Measurements from ENCODE around the gene MTO1. TPM values are rescaled to one million over a fixed set of nuclear protein-coding genes. Genes with fewer than 3 reads are reported as not detected.
A peak's percentile ranks its signal among the peaks of the same experiment; 100 is the strongest.
"Not testable (repeated sequence)": the region's sequence is repeated elsewhere in the genome, so short reads cannot be mapped to it uniquely, and the experiment has no call there.

MTO1 gene
- total RNA-seq, result 42.5 TPM

DNA sequence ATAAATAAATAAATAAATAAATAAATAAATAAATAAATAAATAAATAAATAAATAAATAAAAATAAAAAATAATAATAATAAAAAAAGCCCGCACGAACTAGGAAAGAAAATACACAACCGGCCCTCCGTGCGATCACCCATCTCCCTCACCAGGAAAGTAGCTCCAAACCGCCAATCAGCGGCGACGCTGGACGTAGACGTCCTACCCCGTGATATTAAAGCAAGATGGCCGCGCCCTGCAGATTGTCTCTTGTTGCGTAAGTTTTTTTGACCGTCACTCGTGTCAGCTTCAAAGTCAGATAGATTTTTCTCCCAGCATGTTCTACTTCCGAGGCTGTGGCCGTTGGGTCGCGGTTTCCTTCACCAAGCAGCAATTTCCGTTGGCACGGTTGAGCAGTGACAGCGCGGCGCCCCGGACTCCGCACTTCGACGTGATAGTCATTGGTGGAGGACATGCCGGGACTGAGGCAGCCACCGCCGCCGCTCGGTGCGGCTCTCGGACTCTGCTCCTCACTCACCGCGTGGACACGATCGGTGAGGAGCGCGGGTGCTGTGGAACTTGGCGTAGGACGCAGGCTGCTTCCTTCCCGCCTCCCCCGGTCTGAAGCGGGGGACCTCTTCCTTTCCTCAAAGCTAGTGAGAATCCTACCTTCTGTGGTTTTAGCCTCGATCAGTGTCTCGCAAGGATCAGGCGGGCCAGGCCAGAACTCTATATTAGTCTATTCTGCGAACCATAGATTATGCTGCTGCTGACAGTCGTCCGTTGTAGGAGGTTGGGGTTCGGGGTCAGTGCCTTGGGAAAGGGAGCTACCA, at the start of gene MTO1:
TSS of gene MTO1 (plus strand) at position 201 of the 814 bp plus-strand sequence. CDS start at position 319, 118 bp downstream.
- DNase-seq (ENCODE audit: low spot score), result peak; percentile 93

DNA sequence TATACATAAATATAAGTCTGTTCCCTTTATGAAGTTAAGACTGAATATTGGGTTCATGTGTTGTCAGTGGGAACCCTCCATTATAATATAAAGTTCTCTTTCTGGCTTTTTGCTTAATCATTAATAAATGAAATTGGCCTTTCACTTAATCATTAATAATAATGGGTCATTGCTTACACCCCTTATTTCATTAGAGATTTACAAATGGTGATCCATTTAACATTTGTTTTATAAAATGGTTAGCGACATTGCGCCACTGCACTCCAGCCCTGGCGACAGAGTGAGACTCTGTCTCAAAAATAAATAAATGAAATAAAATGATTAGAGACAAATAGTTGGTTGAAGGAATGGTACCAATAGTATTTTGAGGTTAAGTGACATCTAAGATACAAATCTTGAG, 48.4 kb upstream of the MTO1 start:
- no peak for DNase-seq (ENCODE audit: low spot score)

GRCh38 chr6:73418081-73418741, 43.3 kb upstream of the MTO1 start:
- no peak for DNase-seq (ENCODE audit: low spot score)

DNA sequence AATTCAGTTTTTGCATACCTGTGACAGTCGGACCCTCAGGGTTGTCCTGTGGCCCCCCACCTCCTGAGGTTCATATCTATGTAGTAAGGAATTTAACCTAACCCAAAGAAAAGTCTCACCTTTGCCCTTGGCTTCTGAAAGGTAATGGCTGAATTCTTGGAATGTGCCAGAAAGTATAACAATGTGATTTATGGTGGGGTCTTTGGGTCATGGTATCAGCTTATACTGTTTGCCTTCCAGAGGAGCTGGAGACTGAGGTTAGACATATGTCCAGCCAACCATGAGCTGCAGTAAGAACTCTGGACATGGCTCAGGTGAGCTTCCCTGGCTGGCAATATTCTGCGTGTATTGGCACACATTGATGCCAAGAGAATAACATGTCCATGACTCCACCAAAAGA, 40.0 kb upstream of the MTO1 start:
- DNase-seq (ENCODE audit: low spot score), result no peak

DNA sequence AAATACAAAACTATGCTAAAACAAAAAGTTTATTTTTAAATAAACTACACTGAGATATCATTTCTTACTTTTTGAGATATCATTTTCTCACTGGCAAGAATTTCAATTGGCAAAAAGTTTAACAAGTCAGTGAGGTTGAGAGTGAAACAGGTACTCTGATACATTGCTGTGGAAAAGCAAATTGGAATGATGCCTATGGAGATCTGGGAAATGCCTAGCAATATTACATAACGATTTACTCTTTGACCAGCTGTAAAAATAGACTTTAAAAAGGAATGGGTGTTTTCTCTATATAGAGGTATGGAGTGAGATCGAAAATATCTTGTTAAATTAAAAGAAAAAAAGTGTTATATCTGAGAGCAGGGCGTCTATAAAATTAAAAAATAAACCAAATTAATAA, 26.3 kb upstream of the MTO1 start:
- DNase-seq (ENCODE audit: low spot score), result no peak

DNA sequence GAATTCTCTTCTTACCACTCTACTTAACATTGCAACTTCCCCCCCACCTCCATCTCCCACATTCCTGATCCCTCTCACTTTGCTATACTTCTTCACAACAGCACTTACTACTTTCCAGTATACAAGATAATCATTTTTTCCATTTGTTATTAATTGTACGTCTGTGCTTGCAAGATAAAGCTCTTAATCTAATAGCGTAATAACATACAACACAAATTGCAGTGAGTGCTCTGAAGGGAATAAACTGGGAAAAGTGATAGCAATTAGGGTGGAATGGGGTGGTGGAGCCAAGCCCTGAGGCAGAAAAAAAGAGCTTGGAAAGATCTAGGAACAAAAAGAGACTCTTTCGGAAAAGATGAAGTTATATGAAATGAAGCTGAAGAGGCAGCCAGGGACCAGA, 18.0 kb upstream of the MTO1 start:
- no peak for DNase-seq (ENCODE audit: low spot score)

DNA sequence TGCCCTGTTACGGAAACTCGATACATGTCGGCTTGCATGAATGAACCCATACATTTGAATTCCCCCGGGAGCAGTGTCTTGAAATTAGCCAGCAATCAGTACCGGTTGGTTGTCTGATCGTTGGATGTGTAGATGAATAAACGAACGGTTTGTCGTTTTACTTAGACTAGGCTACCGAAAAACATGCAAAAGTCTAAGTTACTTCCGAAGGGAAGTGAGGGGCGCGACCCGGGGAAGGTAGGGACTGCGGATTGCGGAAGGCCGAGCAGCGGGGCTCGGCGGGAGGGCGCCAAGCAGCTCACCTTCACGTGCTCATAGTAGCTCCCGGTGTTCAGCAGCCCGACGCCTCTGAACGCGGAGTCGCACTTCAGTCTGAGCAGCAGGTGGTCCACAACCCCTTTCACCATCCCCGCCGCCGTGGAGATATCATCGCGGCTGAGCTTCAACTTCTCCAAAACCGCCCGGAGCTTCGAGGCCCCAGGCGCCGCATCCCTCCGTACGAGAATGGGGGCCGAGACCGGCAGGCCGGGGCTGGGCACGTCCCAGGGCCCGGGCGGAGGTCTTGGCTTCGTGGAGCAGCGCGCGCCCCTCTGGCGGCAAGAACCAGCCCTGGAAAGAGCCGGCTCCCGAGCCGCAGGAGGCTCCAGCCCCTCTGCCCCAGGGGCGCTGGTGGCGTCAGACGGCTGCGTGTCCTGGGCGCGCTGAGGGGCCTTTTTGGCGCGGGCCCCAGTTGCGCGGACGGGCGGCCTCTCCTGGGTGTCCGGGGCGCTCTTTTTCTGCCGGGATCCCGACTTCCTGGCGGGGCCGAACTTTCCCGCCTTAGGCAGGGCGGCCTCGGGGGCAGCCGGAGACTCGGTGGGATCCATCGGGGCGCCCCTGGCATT, 10.1 kb upstream of the MTO1 start:
- no peak for DNase-seq (ENCODE audit: low spot score)

- DNase-seq (ENCODE audit: low spot score), result peak; percentile 75
These were observed 9.5 kb upstream of the MTO1 start, which contains the start of gene CGAS for GRCh38 chr6:73452107-73452461. CGAS (minus strand) TSS chr6:73452297; CDS start chr6:73452181, 116 bp downstream.

DNA sequence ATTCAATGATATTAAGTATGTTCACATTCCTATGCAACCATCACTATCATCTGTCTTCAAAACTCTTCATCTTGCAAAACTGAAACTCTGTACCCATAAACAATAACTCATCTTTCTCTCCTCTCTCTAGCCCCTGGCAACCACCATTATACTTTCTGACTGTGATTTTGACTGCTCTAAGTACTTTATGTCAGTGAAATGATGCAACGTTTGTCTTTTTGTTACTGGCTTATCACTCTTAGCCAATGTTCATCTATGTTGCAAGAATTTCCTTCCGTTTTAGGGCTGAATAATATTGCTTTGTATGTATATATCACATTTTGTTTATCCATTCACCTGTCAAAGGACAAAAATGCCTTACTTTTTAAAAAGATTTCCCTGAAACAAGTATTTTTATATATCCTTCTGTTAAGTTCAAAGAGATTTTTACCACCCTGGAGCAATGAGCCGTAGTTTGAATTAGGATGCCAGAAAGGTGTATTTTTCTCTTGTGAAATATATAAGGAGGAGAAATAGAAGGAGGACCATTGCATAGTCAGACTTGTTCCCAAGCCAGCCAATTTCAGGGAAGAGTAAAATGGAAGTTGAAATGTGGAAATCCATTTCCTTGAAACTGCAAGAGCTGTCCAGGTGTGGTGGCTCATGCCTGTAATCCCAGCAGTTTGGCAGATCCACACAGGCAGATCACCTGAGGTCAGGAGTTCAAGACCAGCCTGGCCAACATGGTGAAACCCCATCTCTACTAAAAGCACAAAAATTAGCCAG, 5.5 kb upstream of the MTO1 start:
- no peak for DNase-seq (ENCODE audit: low spot score)

DNA sequence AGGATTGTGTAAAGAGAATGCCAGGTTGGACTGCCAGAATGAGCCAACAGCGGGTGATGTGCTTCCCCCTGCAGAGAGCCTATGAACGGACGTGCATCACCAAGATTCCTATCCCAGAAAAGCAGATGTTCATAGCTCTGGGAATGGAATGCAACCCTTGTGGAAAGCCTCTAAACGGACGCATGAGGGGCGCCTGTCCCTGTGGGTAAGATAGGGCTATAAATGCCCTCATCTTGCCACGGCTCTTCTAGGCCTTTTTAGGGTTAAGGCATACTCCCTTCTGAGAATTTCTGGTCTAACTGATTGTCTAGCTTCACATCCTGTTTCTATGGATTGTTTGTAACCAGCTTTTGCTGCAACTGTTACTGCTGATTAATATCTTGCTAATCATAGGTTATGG, 2.1 kb upstream of the MTO1 start:
- not testable (repeated sequence) for DNase-seq (ENCODE audit: low spot score)

- DNase-seq (ENCODE audit: low spot score), result no peak
These were observed 1.5 kb upstream of the MTO1 start for GRCh38 chr6:73460056-73460455.

- DNase-seq (ENCODE audit: low spot score), result no peak
These were observed 10.3 kb downstream of the MTO1 start for GRCh38 chr6:73471686-73472290.

- no peak for DNase-seq (ENCODE audit: low spot score)
These were observed 15.2 kb downstream of the MTO1 start for GRCh38 chr6:73476723-73477122.

DNA sequence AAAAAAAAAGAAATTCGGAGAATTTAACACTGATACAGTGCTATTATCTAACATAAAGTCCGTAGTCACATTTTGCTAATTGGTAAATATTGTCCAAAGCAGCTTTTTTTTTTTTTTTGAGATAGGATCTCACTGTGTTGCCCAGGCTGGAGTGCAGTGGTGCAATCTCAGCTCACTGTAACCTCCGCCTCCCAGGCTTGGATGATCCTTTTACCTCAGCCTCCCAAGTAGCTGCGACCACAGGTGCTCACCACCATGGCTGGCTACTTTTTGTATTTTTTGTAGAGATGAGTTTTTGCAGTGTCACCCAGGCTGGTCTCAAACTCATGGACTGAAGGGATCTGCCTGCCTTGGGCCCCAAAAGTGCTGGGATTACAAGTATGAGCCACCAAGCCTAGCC, 15.9 kb downstream of the MTO1 start:
- no peak for DNase-seq (ENCODE audit: low spot score)

DNA sequence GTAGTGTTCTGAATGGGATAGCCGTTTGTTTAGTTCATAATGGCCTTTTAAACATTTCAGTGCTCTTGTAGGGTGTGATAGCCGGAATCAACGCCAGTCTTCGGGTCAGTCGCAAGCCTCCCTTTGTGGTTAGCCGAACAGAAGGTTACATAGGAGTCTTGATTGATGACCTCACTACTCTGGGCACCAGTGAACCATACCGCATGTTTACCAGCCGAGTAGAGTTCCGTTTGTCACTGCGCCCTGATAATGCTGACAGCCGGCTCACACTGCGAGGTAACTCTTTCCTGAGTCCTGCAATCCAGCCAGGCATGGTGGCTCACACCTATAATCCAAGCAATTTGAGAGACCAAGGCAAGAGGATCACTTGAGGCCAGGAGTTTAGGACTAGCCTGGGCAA, 20.4 kb downstream of the MTO1 start:
- no peak for DNase-seq (ENCODE audit: low spot score)

- DNase-seq (ENCODE audit: low spot score), result no peak
These were observed 22.9 kb downstream of the MTO1 start for GRCh38 chr6:73484438-73484837.

GRCh38 chr6:73487473-73487872, 25.9 kb downstream of the MTO1 start:
- no peak for DNase-seq (ENCODE audit: low spot score)

DNA sequence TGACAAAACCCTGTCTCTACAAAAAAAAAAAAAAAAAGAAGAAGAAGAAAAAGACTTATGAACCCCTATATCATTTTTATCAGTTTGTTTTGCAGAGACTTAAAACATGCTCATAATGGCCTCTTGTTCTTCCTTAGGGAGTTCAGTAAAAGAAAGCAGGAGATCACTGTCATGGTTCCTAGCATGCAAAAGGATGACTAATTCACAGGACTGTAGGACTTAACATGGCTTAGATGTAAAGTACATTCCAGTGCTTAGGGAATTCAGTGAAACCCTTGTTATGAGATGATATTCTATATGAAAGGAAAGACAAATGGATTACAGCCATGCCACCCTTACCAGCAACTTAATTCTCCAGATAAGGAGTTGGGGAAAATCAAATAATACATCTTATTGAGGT, 29.8 kb downstream of the MTO1 start:
- DNase-seq (ENCODE audit: low spot score), result no peak

GRCh38 chr6:73497915-73498314, 36.4 kb downstream of the MTO1 start:
- DNase-seq (ENCODE audit: low spot score), result no peak

- DNase-seq (ENCODE audit: low spot score), result no peak
These were observed 41.7 kb downstream of the MTO1 start for GRCh38 chr6:73503027-73503772.
